ENCODE results near the gene GAL3ST1.

Gene GAL3ST1

GRCh38 chr22:30513462-30513861, 61.0 kb downstream of the GAL3ST1 start:
- TF ChIP-seq CTCF (IDR thresholded peaks at IDR 0.05) = no peak

- no peak for TF ChIP-seq CTCF (IDR thresholded peaks at IDR 0.05)
Observed at GRCh38 chr22:30511911-30512310, 62.6 kb downstream of the GAL3ST1 start.

GRCh38 chr22:30511109-30511508, 63.4 kb downstream of the GAL3ST1 start:
- no peak for TF ChIP-seq CTCF (IDR thresholded peaks at IDR 0.05)

- TF ChIP-seq CTCF (IDR thresholded peaks at IDR 0.05) = no peak
Observed at GRCh38 chr22:30508216-30508615, 66.2 kb downstream of the GAL3ST1 start.

- no peak for TF ChIP-seq CTCF (IDR thresholded peaks at IDR 0.05)
Observed at GRCh38 chr22:30507670-30508069, 66.8 kb downstream of the GAL3ST1 start.

GRCh38 chr22:30506507-30506968, 67.9 kb downstream of the GAL3ST1 start:
- no peak for TF ChIP-seq CTCF (IDR thresholded peaks at IDR 0.05)
